Activated CD8-positive, alpha-beta memory T cell treated with anti-CD3 and anti-CD28 coated beads, Interleukin-2, amount 50 U/mL, for 24 hours (primary cell): Measurements from ENCODE around the gene TMEM245.
"Not testable (repeated sequence)": the region's sequence is repeated elsewhere in the genome, so short reads cannot be mapped to it uniquely, and the experiment has no call there.

Experiments
- DNase-seq: peaks from one replicate; pipeline ENCODE4 v3.0.0-alpha.2; 2020; ENCODE audit errors: extremely low read depth

Gene TMEM245

GRCh38 chr9:109064963-109065702, 54.6 kb downstream of the TMEM245 start:
- no peak for DNase-seq

GRCh38 chr9:109063760-109064159, 56.0 kb downstream of the TMEM245 start:
- no peak for DNase-seq

- no peak for DNase-seq
These were observed 57.2 kb downstream of the TMEM245 start for GRCh38 chr9:109062543-109062942.

- no peak for DNase-seq
These were observed 59.6 kb downstream of the TMEM245 start for GRCh38 chr9:109060191-109060590.

GRCh38 chr9:109053121-109053520, 66.6 kb downstream of the TMEM245 start:
- DNase-seq, result not testable (repeated sequence)

GRCh38 chr9:109052416-109052815, 67.3 kb downstream of the TMEM245 start:
- DNase-seq, result no peak

- DNase-seq, result no peak
These were observed 68.0 kb downstream of the TMEM245 start for GRCh38 chr9:109051733-109052132.

- DNase-seq, result no peak
These were observed 69.3 kb downstream of the TMEM245 start for GRCh38 chr9:109050444-109050843.

- DNase-seq, result no peak
These were observed 70.9 kb downstream of the TMEM245 start for GRCh38 chr9:109048822-109049221.

GRCh38 chr9:109047259-109047658, 72.5 kb downstream of the TMEM245 start:
- DNase-seq, result no peak

- no peak for DNase-seq
These were observed 73.4 kb downstream of the TMEM245 start for GRCh38 chr9:109046346-109046745.

GRCh38 chr9:109043578-109043977, 76.2 kb downstream of the TMEM245 start:
- DNase-seq, result no peak

GRCh38 chr9:109040571-109040970, 79.2 kb downstream of the TMEM245 start:
- DNase-seq, result no peak

GRCh38 chr9:109039539-109039938, 80.2 kb downstream of the TMEM245 start:
- DNase-seq, result no peak

- DNase-seq, result no peak
These were observed 81.6 kb downstream of the TMEM245 start for GRCh38 chr9:109037946-109038715.

- DNase-seq, result no peak
These were observed 82.7 kb downstream of the TMEM245 start for GRCh38 chr9:109036744-109037680.

- no peak for DNase-seq
These were observed 83.9 kb downstream of the TMEM245 start for GRCh38 chr9:109035684-109036423.

GRCh38 chr9:109033941-109034700, 85.6 kb downstream of the TMEM245 start:
- no peak for DNase-seq

GRCh38 chr9:109031241-109031640, 88.5 kb downstream of the TMEM245 start:
- DNase-seq, result no peak

GRCh38 chr9:109030426-109030825, 89.3 kb downstream of the TMEM245 start:
- no peak for DNase-seq

- no peak for DNase-seq
These were observed 91.3 kb downstream of the TMEM245 start for GRCh38 chr9:109028457-109028856.
